GM23248 (cell line): Measurements from ENCODE around the gene SLC48A1.

Experiments used
- EZH2 ChIP-seq: fragments of 200-600 bp; sonication (generic); IDR thresholded peaks from 2 replicates; pipeline ENCODE4 v1.6.1; 2018; ENCODE audit warnings: antibody characterized with exemption, mild to moderate bottlenecking; ENCODE audit not compliant: insufficient read depth, poor library complexity, severe bottlenecking
- EZH2phosphoT487 ChIP-seq: fragments of 200-600 bp; sonication (generic); IDR thresholded peaks from 2 replicates; pipeline ENCODE4 v1.6.1; 2018; ENCODE audit warnings: antibody characterized with exemption, moderate library complexity, mild to moderate bottlenecking, low read depth; ENCODE audit not compliant: insufficient read depth

- TF ChIP-seq EZH2phosphoT487 (no peak), EZH2 (no peak)
These were observed 50.5 kb downstream of the SLC48A1 start for GRCh38 chr12:47823422-47824086.
